GM21447 (cell line): ENCODE measurements around the gene NOTCH4.

ENCODE experiments used
- ATAC-seq: cut with Tn5 transposase; IDR thresholded peaks from one replicate; pipeline ENCODE4 v1.9.1; 2021; ENCODE audit not compliant: unreplicated experiment

Gene NOTCH4

DNA sequence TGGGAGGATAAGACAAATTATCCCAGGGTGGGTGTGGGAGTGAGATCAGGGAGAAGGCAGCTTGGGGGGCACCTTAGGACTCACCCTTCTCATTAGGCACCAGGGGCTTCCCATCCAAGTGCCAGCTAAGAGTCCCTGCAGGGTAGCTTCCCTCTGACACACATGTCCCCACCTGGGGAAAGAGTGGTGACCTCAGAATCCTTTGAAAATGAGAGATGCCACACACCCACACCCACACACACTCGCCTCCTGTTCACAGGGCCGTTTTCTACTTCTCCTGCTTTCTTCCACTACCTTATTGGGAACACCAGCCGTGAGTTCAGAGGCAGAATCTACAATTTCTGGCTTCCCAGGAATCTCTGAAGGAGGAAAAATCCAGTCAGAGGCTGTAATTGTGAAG is 40.8 kb downstream of the NOTCH4 start:
- no peak for ATAC-seq

DNA sequence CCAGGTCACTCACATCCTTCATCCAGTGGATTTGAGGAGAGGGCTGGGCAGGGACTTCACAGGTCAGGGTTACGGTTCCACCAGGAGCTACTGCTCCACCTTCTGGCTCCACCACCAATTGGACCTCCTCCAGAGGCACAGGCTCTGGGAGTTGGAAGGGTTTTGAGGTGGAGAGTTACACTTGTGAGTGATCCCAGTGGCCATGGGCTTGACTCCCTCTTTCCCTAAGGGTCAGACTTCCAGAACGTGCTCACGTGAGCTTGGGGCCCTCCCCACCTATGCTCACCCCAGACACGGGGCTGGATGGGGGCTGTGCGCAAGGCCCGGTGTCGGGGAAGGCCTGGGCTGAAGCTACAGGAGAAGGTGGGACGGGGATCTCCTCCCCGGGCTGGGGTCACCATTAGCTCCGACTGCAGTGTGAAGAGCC is 41.3 kb downstream of the NOTCH4 start:
- no peak for ATAC-seq

DNA sequence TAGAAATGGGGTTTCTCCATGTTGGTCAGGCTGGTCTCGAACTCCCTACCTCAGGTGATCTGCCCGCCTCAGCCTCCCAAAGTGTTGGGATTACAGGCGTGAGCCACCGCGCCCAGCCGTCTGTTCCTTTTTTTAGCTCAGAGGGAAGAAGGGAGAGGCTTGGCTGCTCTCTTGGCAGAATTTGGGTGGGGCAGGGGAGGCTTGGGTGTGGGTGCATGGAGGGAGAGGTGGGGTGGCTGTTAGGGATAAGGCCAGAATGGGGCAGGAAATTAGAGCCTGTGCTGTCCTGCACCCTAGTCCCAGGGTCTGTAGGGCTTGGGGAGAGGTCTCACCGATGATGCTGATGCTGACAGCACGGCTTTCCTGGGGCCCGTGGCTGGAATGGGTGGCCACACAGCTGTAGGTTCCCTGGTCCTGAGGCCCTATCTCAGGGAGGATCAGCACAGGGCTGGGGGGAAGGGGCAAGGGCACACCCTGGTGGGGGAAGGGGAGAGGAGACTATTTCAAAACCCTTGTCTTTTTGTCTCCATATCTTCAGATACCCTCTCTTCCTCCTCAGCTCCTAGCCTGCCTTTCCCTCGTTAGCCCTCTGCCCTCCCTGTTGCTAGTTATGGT is 41.8 kb downstream of the NOTCH4 start:
- no peak for ATAC-seq

DNA sequence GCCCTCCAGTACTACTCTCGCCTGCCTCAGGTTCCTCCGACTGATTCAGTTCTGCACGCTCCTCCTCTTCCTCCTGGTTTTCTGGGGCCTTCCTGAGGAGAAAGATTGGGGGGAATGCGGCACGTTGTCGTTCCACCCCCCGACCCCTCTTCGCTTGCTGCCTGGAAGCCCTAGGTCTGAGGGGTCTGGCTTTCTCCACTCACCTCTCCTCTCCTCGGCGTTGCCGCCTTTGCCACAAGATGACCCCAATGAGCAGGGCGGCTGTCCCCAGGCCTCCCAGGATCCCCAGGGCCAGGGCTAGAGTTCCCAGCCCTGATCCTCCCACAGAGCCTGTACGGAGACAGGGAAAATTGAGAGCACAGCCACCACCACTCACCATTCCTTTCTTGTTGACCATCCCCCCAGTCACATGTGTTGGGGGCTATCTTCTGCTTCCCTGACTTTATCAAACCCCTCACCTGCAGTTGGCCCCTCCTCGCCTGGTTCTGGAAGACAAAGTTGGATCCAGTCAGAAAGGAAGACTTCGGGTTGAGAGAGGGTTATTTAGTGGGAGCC is 42.6 kb downstream of the NOTCH4 start:
- ATAC-seq: no peak

DNA sequence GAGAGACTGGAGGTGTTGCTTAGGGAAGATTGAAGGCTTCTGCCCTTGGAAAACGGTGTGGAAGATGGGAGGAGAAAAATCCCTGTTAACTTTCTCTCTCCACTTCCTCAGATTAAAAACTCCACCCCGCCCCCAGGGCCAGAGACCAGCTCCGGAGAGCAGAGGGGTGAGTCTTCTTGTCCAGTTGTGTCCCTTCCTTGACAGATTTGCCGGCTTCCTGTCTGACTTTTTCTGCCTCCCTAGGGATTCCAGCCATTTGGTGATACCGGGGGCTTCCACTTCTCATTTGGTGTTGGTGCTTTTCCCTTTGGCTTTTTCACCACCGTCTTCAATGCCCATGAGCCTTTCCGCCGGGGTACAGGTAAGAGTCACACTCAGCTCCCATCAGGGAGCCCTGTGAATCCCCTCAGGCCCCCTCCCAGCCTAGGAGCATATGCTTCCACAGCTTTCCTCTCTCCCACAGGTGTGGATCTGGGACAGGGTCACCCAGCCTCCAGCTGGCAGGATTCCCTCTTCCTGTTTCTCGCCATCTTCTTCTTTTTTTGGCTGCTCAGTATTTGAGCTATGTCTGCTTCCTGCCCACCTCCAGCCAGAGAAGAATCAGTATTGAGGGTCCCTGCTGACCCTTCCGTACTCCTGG is 44.0 kb downstream of the NOTCH4 start:
- no peak for ATAC-seq

DNA sequence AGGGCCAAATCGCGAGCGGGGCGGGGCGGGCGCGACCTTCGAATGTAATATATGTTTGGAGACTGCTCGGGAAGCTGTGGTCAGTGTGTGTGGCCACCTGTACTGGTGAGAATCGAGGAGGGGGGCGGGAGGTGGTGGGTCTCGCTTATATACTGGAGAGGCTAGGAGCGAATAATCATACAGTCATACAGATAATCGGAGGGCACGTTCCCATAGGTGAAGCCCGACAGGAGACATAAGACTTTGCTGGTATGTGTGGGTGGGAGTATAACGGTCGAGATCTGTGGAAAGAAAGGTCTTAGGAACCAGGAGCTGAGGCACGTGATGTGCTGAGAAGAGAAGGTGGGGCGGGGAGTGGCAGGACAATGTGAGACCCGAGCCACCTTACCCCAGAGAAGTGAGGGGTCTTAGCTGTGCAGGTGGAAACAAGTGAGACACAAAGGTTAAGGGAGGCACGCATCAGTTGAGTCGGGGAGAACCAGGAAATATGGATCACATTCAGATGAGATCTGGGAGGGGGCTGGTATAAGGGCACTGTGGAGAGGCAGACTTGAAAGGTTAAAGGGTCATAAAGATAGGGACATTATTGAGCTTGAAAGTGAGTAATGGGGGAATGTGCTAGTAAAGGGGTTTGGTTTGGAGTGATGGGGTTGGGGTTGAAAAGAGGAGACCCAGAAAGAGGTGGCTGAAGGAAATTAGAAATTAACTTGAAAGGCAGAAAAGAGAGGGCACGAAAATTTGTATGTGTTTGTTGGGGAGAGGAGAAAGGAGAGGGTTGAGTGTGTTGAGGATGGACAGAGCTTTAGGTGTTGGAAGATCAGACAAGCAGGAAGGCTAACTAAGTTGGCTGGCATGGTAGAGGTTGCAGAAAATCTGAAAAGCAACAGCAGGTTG is 45.1 kb downstream of the NOTCH4 start:
- ATAC-seq: no peak

DNA sequence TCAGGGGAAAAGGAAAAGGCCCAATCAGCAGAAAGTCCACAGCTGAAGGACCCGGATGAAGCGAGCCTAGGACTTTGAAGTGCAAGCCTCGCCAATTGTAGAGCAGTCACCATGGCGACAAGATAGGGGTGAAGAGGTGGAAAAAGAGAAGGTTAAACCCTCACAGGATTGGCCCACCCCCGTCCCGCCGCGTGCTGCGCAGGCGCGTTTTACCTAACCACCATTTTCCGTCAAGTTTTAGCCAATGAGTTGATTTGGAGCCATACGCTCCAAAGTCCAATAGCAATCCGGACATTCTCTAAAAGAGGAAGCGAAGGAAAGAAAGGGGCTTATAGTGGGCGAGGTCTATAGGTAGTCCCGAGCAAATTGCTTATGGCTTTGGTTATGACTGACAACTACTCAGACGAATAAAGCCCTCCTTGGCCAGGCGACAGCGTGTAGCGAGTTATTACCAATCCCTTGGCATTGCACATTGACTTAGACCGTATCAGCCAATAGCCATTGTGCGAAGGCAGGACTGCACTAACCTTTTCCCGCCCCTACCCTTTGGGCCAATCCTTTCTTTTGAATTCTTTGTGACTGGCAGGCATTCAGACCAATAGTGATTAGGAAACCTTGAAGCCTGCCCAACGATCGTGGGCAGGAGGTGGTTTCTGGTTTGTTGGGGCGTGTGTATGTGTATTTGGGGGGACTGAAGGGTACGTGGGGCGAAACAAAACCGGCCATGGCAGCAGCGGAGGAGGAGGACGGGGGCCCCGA is 45.9 kb downstream of the NOTCH4 start, which contains the start of gene RNF5:
TSS of gene RNF5 (plus strand) at position 618 of the 759 bp plus-strand sequence. CDS start at position 725, 107 bp downstream.
- ATAC-seq: peak; percentile 77

DNA sequence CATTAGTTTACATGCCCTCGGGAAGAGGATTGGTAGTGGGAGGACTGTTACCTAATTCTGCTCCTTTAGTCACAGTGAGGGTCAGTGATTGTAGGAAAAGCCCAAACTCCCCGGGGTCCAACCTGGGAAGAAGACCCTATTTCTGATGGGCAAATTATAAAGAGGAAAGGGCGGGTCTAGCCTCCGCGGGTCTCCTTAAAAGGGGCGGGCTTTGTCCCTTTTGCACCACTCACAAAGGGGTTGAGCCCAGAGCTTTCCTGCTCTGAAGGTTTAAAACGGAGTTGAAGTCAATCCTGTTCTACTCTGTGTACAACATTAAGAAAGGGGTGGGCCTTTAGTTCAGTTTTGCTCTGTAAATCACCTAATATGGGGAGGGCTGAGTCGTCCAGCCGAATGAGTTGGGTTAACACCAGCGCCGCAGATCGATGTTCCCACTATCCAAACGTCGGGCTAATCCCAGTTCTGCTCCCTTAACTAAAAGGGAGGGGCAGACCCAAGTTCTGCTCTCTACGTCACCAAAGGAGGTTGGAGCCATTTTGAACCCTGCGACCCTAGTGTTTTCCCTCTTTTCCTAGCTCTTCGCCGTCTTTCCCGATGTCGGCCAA is 46.6 kb downstream of the NOTCH4 start:
- ATAC-seq: no peak

DNA sequence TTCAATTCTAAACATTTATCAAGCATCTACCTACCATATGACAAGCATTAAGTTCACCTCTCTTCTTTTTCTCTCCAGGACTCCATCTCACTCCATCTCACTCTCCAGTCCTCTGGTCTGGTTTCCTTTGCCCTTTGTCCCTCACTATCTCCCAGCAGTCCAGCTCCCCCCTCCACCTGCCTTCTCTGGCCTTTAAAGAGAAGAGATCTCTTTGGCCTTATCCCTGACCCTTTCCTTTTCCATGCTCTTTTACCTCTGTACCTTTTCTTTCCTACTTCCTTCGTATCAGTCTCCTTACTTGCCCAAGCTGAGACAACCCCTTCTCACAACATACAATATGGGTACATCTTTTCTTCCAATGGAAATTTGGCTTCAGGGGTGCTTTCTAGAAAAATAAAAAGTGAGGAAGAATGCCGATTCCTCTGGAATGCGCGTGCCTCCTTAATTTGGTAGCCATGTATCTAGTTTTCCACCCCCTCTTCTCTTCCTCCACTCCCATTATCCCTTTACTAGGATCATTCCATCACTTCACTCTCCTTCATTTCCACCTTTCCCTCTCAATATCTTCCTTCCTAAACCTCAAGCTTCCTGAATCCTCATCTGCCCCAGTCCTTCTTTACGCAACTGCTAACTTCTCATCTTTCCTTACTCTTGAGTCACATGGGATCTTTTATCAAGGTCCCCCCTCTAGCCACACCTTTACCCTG is 47.2 kb downstream of the NOTCH4 start:
- no peak for ATAC-seq

DNA sequence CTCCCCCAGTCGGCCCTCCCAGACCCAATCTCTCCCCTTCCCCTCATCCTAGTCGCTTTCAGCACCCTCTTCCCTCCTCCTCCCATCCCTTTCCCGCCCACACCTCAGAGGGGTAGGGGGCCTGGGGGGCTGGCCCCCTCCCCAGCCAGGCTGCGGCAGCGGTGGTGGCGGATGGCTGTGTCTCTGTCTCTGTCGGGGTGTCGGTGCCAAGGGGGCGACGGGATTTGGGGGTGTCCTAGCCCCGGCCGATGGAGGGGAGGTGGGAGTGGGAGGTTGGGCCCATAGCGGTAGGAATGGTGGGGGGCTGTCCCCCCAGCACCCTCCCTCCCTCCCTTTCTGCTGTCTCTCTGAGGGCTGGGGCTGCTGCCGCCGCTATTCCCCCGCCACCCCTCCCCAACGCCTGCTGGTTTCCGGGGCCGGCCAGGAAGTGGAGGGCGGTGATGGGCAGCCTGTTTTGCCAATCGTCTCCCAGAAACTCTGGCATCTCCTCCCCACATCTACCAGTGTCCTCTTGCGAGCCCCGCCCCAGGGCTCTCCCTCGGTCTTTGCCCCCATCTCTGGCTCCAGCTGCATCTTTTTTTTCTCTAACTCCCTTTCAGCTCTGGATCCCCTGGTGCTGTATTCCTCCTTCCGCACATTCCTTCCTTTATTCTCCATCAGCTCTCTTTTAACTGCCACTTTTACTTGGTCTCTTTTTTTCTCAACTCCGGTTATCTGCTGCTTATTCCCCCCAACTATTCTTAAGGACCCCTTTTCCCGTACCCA is 48.0 kb downstream of the NOTCH4 start, which contains the start of gene AGPAT1:
TSS of gene AGPAT1 (minus strand) at position 374 of the 765 bp plus-strand sequence. CDS start 4,588 bp downstream, outside the sequence.
- peak; percentile 41 for ATAC-seq

DNA sequence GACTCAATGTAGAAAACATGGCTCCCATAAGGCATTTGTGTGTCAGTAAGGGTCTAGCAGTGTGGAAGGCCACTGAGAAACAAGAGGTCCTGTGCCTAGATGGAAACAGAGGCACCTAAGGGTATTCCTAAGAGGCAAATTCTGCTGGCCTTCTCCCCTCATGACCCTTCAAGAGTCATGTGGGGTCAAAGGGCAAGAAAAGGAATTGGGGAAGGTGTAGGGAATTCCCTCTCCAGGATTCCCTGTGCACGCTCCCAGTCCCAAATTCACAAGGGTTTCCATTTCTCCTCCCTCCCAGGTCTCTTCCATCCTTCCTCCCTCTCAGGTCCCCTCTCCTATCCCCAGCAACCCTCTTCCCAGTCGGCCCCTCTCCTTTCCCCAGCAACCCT is 48.6 kb downstream of the NOTCH4 start:
- no peak for ATAC-seq

DNA sequence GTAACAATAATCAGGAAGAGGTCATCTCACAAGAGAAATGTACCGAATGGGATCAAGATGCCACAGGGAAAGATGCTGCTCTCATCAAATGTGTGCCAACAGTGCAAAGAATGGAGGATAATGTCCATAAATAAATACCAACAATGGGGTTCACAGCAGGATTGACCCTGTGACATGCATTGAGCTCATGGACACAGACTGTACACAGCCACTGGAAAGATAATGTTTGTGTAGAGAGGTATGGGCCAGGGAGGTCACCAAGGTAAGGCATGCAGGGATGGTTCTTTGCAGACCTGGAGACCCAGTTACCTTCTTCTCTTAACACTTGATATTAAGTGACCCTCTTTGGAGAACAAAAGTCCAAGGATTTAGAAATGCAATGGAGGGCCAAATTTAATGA is 49.5 kb downstream of the NOTCH4 start:
- no peak for ATAC-seq

DNA sequence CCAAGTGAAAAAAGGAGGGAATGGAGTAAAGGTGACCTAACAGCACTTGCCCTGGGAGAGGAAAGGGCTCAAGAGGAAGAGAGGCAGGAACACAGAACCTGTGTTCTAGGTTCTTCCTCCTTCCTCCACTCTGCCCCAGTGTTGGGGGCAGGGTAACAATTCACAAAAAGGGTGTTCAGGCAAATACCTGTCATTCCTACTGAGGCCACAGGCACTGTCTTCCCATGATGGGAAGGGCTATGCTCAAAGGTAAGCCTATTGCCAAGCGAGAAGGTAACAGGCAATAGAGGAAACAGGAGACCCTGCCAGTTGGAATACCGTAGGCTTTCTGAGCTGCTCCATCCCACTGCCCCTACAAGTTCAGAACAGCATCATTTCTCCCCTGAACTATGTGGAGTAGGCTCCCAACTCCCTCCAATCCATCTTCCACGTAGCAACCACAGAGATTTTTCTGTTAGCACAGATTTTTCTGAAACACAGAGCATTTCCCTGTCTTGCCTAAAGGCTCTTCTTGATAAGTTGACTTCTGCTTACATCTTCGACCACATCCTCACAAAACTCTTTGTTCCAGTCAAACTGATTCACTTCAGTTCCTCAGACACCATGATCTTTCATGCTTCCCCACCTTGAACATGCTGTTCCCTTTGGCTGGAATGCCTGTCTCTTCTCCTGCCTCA is 50.7 kb downstream of the NOTCH4 start:
- no peak for ATAC-seq

DNA sequence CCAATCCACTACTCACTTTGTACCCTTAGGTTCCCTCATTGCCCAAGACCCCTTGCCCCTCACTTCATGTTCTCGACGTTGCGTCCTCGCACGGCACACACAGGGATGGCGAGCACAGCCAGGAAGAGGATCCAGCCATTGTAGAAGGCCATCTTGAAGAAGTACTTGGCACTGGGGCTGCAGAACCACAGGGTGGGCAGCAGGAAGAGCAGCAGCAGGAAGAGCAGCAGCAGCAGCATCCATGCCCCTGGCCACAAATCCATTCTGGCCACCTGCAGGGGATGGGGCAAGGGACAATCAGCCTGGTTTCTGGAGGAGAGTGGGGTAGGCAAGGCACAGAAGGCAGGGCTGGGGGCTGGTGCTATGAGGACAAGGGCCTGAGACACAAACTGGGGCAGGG is 52.6 kb downstream of the NOTCH4 start:
- ATAC-seq: no peak

DNA sequence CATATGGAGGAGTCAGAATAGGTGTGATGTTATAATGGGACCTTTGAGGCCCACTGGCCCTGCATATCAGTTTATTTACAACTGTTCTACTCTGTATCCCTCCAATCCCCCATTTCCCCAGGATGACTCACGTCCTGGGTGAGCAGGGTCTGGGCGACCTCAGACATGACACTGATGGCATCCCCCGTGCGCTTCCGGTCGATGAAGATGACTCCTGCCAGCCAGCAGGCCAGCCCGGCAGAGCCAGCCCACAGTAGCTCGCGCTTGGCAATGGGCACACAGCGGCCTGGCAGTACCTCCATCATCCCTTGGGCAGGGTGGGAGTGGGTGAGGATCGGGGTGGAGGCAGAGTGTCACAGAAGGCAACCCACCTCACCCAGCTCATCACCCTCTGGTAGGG is 53.6 kb downstream of the NOTCH4 start:
- no peak for ATAC-seq

DNA sequence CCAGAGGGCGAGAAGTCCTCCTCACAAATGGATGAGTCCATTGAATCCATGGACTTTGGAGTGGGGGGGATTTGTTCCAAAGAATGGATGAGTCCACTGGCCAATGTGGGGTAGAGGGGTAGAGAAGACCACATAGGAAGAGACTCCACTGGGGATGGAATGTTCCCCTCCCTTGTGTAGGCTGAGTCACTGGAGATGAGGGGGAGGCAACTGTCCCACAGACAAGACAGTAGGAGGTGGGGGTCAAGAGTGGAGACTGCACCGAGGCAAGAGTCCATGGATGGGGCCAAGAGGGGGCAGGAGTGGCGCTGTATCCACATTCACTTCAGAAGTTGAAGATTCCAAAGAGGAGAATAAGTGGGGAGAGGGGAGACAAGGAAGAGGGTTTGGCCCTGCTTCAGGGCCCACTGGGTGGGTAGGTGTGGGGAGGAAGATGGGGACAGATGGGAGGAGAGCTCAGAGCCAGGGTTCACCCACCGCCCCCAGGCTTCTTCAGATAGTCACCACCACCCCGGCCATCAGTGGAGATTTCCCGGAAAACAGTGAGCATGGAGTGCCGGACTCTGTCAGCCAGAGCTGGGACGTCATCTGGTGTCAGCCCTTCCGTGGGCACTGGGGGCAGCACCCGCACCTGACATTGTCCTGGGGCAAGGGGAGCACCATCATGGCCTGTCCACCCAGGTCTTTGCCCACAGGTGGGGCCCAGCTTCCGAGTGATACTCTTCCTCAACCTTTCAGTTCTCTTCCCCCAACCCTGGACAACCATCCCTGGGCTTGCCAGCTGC is 54.9 kb downstream of the NOTCH4 start:
- no peak for ATAC-seq

DNA sequence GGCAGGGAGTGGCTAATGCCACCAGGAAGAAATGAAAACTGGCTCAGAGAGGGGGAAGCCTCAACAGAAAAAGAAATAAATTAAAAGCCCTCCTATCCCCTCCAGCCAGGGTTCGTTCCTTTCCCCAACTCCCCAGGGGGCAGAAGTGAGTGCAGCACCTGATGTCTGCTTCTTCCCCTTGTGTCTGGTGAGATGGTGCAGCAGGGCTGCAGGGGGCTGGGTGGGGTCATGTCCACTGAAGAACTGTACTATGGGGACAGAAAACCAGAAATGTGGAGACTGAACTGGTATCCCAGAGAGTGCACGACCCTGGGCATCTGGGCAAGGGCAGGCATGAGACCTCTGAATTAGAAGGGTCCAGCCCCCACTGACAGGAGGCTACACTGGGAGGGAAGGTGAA is 55.5 kb downstream of the NOTCH4 start:
- ATAC-seq: no peak
